IMR-90 (cell line): ENCODE results near the gene NAA38. TPM values are rescaled to one million over a fixed set of nuclear protein-coding genes. Genes with fewer than 3 reads are reported as not detected.

ENCODE experiments used
- ATAC-seq: fragments of 200-7000 bp; cut with Tn5 transposase; 2 replicates; pipeline ENCODE4 v1.9.1; 2020; ENCODE audit warnings: low read depth, mild to moderate bottlenecking, moderate library complexity
- BruUV-seq: library from RNA; stranded (reverse); fragments of 400-500 nt; replicated peaks from 2 replicates; lab custom pipeline; 2021; lab: Mats Ljungman, UMichigan
- CTCF ChIA-PET: fragments of 300-600 bp; formaldehyde crosslinking; extraction: SDS; loops from one replicate; lab custom pipeline; 2021; ENCODE audit warnings: antibody characterized with exemption; lab: Yijun Ruan, JAX
- POLR2A ChIA-PET: fragments of 300-600 bp; sonication (Branson Sonifier 250); formaldehyde crosslinking; loops from one replicate; lab custom pipeline; 2022; ENCODE audit warnings: antibody characterized with exemption; ENCODE audit not compliant: unreplicated experiment; lab: Charles Lee
- DNase-seq: peaks from one replicate; pipeline ENCODE4 v3.0.0; 2013
- H2AFZ ChIP-seq: replicated peaks from 2 replicates; pipeline ENCODE3; 2013; ENCODE audit warnings: low read length, mild to moderate bottlenecking; ENCODE audit not compliant: poor library complexity
- H2AK5ac ChIP-seq: 2 replicates; pipeline ENCODE4 v1.6.1; 2013; ENCODE audit warnings: low read depth, low read length, inconsistent platforms
- H2AK9ac ChIP-seq: replicated peaks from 2 replicates; pipeline ENCODE3; 2013; ENCODE audit warnings: mild to moderate bottlenecking, low read depth, low read length, moderate library complexity; ENCODE audit not compliant: poor library complexity
- H2BK120ac ChIP-seq: 2 replicates; pipeline ENCODE4 v1.6.1; 2013; ENCODE audit warnings: low read depth, low read length, inconsistent platforms
- H2BK15ac ChIP-seq: 3 replicates; pipeline ENCODE4 v1.6.1; 2013; ENCODE audit warnings: low read depth, low read length, inconsistent platforms
- H2BK20ac ChIP-seq: 2 replicates; pipeline ENCODE4 v1.6.1; 2013; ENCODE audit warnings: low read depth, mild to moderate bottlenecking, inconsistent platforms, low read length, moderate library complexity
- H2BK5ac ChIP-seq: 2 replicates; pipeline ENCODE4 v1.6.1; 2013; ENCODE audit warnings: mild to moderate bottlenecking, low read depth, low read length, inconsistent platforms; ENCODE audit not compliant: poor library complexity, severe bottlenecking
- H3K14ac ChIP-seq: replicated peaks from 2 replicates; pipeline ENCODE4 v1.6.1; 2013; ENCODE audit warnings: low read depth, low read length, inconsistent platforms
- H3K18ac ChIP-seq: 2 replicates; pipeline ENCODE4 v1.6.1; 2013; ENCODE audit warnings: low read depth, low read length, control low read depth
- H3K23ac ChIP-seq: 2 replicates; pipeline ENCODE4 v1.6.1; 2013; ENCODE audit warnings: low read depth, low read length, inconsistent platforms
- H3K27ac ChIP-seq: 2 replicates; pipeline ENCODE4 v1.5.1; 2013; ENCODE audit warnings: mild to moderate bottlenecking, control low read depth, low read length; ENCODE audit not compliant: insufficient read depth
- H3K27me3 ChIP-seq: 2 replicates; pipeline ENCODE4 v1.6.1; 2013; ENCODE audit warnings: low read length; ENCODE audit not compliant: control insufficient read depth, insufficient read depth
- H3K36me3 ChIP-seq: 2 replicates; pipeline ENCODE4 v1.6.1; 2013; ENCODE audit warnings: low read length, mixed read lengths; ENCODE audit not compliant: control insufficient read depth, insufficient read depth
- H3K4ac ChIP-seq: 2 replicates; pipeline ENCODE4 v1.6.1; 2013; ENCODE audit warnings: low read depth, low read length, inconsistent platforms
- H3K4me1 ChIP-seq: 2 replicates; pipeline ENCODE4 v1.6.1; 2013; ENCODE audit warnings: low read length, mixed read lengths; ENCODE audit not compliant: control insufficient read depth, insufficient read depth
- H3K4me2 ChIP-seq: 2 replicates; pipeline ENCODE4 v1.6.1; 2013; ENCODE audit warnings: low read depth, mild to moderate bottlenecking, control low read depth, low read length, moderate library complexity
- H3K4me3 ChIP-seq: 2 replicates; pipeline ENCODE4 v1.5.1; 2013; ENCODE audit warnings: low read depth, mild to moderate bottlenecking, control low read depth, low read length, moderate library complexity; ENCODE audit not compliant: insufficient read depth
- H3K56ac ChIP-seq: 2 replicates; pipeline ENCODE4 v1.6.1; 2013; ENCODE audit warnings: low read length, inconsistent platforms; ENCODE audit not compliant: insufficient read depth; ENCODE audit errors: extremely low read depth
- H3K79me1 ChIP-seq, 2 experiments: 2 replicates each; pipeline ENCODE4 v1.6.1; 2013; ENCODE audit warnings: low read length in 2 of 2, inconsistent platforms in 1 of 2, low read depth in 1 of 2
- H3K9ac ChIP-seq: 2 replicates; pipeline ENCODE4 v1.6.1; 2013; ENCODE audit warnings: low read depth, low read length, control low read depth
- H3K9me1 ChIP-seq: 2 replicates; pipeline ENCODE4 v1.6.1; 2013; ENCODE audit warnings: low read length, inconsistent platforms; ENCODE audit not compliant: insufficient read depth
- H3K9me3 ChIP-seq: 2 replicates; pipeline ENCODE4 v1.6.1; 2013; ENCODE audit warnings: low read length; ENCODE audit not compliant: control insufficient read depth, insufficient read depth
- H4K20me1 ChIP-seq: 2 replicates; pipeline ENCODE4 v1.6.1; 2013; ENCODE audit warnings: low read length, inconsistent platforms; ENCODE audit not compliant: insufficient read depth
- H4K5ac ChIP-seq: 2 replicates; pipeline ENCODE4 v1.6.1; 2013; ENCODE audit warnings: mild to moderate bottlenecking, low read depth, low read length, control low read depth
- H4K8ac ChIP-seq, 2 experiments: 2 replicates each; pipeline ENCODE4 v1.6.1; 2013; ENCODE audit warnings: low read depth in 2 of 2, low read length in 2 of 2, control low read depth in 1 of 2, inconsistent platforms in 1 of 2
- H4K91ac ChIP-seq: 2 replicates; pipeline ENCODE4 v1.6.1; 2013; ENCODE audit warnings: low read depth, low read length, inconsistent platforms; ENCODE audit not compliant: insufficient read depth
- CEBPB ChIP-seq: IDR thresholded peaks from 2 replicates; pipeline ENCODE4 v1.6.1; 2012; ENCODE audit warnings: low read depth, low read length, improper control_type of control experiment
- CHD1 ChIP-seq: IDR thresholded peaks from 2 replicates; pipeline ENCODE4 v1.6.1; 2012; ENCODE audit warnings: low read depth, low read length, improper control_type of control experiment
- CTCF ChIP-seq: conservative IDR thresholded peaks from 2 replicates; pipeline ENCODE4 v1.5.1; 2012; ENCODE audit warnings: mild to moderate bottlenecking, low read depth, low read length, improper control_type of control experiment
- ELK1 ChIP-seq: fragments of 150-350 bp; IDR thresholded peaks from 2 replicates; pipeline ENCODE4 v1.6.1; 2016; ENCODE audit warnings: low read depth, mild to moderate bottlenecking, low read length, moderate library complexity, borderline replicate concordance
- FOS ChIP-seq: fragments of 150-350 bp; IDR thresholded peaks from 2 replicates; pipeline ENCODE4 v1.6.1; 2016; ENCODE audit warnings: low read depth, low read length
- MAZ ChIP-seq: IDR thresholded peaks from 2 replicates; pipeline ENCODE4 v1.6.1; 2012; ENCODE audit warnings: low read depth, mild to moderate bottlenecking, low read length, improper control_type of control experiment, moderate library complexity, borderline replicate concordance
- NFE2L2 ChIP-seq: fragments of 150-350 bp; IDR thresholded peaks from 2 replicates; pipeline ENCODE4 v1.6.1; 2016; ENCODE audit warnings: low read depth, mild to moderate bottlenecking, low read length
- RAD21 ChIP-seq: IDR thresholded peaks from 2 replicates; pipeline ENCODE4 v1.6.1; 2012; ENCODE audit warnings: low read length, improper control_type of control experiment
- RFX5 ChIP-seq: IDR thresholded peaks from 2 replicates; pipeline ENCODE4 v1.8.0; 2012; ENCODE audit warnings: low read depth, mild to moderate bottlenecking, low read length, moderate library complexity
- WGBS, 2 experiments: methylation state at CpG; one replicate each; pipeline versions ENCODE4 v1.1.5 to v1.1.7; 2013; ENCODE audit warnings: missing lambda C conversion rate in 2 of 2; ENCODE audit not compliant: insufficient read length in 1 of 2; ENCODE audit errors: extremely low coverage in 2 of 2; 5-methylcytosine and 5-hydroxymethylcytosine counted together
- dilution Hi-C: fragments of 300-500 bp; cut with HindIII; formaldehyde crosslinking; loops from one replicate; pipeline ENCODE4 v1.14.3; 2018; ENCODE audit warnings: low sequenced_read_pairs; ENCODE audit not compliant: unreplicated experiment
- in situ Hi-C: fragments of 300-500 bp; cut with MboI; formaldehyde crosslinking; loops from 3 replicates; pipeline ENCODE4 v1.14.3; 2019; ENCODE audit warnings: low sequenced_read_pairs, inconsistent platforms, mixed read lengths
- intact Hi-C: fragments of 100-400 bp; cut with micrococcal nuclease; formaldehyde crosslinking; loops from 2 replicates; pipeline ENCODE4 v1.10.0; 2022
- polyA plus RNA-seq, 3 experiments: library from polyadenylated mRNA; depleted of rRNA; stranded (reverse); fragments of >200 nt; gene quantifications; 2 replicates each; pipeline ENCODE4 v1.2.3, GENCODE V29; 2012; ENCODE audit warnings: low replicate concordance in 1 of 3
- total RNA-seq: library from RNA; depleted of rRNA; stranded (reverse); fragments of >200 nt; gene quantifications from 2 replicates; pipeline ENCODE4 v1.2.3, GENCODE V29; 2012
- TF ChIP-seq, protein P1 (sequence below): fragments of 150-350 bp; IDR thresholded peaks from 2 replicates; pipeline ENCODE4 v1.6.1; 2017; ENCODE audit warnings: mild to moderate bottlenecking, antibody characterized with exemption, low read length, low read depth

The NAA38 gene
- total and polyA plus RNA-seq, 2 of the 4 experiments (the other 2 are of a cell fraction) = 40.7 to 76.8 TPM

GRCh38 chr17:7833011-7833794, 24.2 kb downstream of the NAA38 start (continued):
- no peak for TF ChIP-seq ELK1

- H4K5ac ChIP-seq = no peak overlapping the region
- H3K4me3 ChIP-seq = no peak overlapping the region
- H3K4me1 ChIP-seq = peaks cover 3% of the 10 kb centered on the region
- ChIA-PET CTCF (interaction anchor here (1.6 kb wide), 1 partner anchor 25 kb away, joined by 3 read pairs; the partner anchor contains the start of gene NAA38), POLR2A (interaction anchor here (0.6 kb wide), 1 partner anchor 70 kb away, joined by 3 read pairs; no protein-coding TSS in a partner anchor)
- no peak overlapping the region for H3K23ac ChIP-seq
- no peak overlapping the region for H3K27ac ChIP-seq
- dilution Hi-C loops (no loop called here), intact Hi-C loops (no loop called here), in situ Hi-C loops (no loop called here)
- peaks cover 0 to 15% of the 10 kb centered on the region in 2 experiments; a peak in 2 of 4 replicates for H3K79me1 ChIP-seq
- no peaks in the 10 kb centered on the region for H3K36me3 ChIP-seq
- no peak overlapping the region for H2BK20ac ChIP-seq
- no peak overlapping the region for H4K91ac ChIP-seq
- no peak overlapping the region for H3K4ac ChIP-seq
- H3K18ac ChIP-seq = no peak overlapping the region
- 0 out of 2 replicates have a peak, but pooled peaks cover 4% of the 10 kb centered on the region for H4K20me1 ChIP-seq
- no peaks in the 10 kb centered on the region for H3K9me1 ChIP-seq
- H2BK120ac ChIP-seq = no peak overlapping the region
- H2AK9ac ChIP-seq = no peak overlapping the region
- H3K9ac ChIP-seq = no peak overlapping the region
- no peaks in the 10 kb centered on the region for H3K9me3 ChIP-seq
- H4K8ac ChIP-seq = no peak overlapping the region
- H3K27me3 ChIP-seq = peaks cover 6% of the 10 kb centered on the region
- no CpG with 5 or more reads among the region's 10 CpGs for whole genome bisulfite sequencing, 2 experiments
- no peak overlapping the region for H3K56ac ChIP-seq
- no peak overlapping the region for H2BK15ac ChIP-seq
- H3K14ac ChIP-seq = no peak overlapping the region
- no peak overlapping the region for H2BK5ac ChIP-seq
- no peak for DNase-seq
- H2AFZ ChIP-seq = peak overlapping the region; percentile 2
- ATAC-seq = no peak
- H3K4me2 ChIP-seq = no peak overlapping the region
- BruUV-seq = no TSS peak
- H2AK5ac ChIP-seq = no peak overlapping the region
- no peak for TF ChIP-seq MAZ
- no peak for TF ChIP-seq ELK1
- TF ChIP-seq RAD21 = no peak
- TF ChIP-seq NFE2L2 = no peak
- TF ChIP-seq, protein P1, sequence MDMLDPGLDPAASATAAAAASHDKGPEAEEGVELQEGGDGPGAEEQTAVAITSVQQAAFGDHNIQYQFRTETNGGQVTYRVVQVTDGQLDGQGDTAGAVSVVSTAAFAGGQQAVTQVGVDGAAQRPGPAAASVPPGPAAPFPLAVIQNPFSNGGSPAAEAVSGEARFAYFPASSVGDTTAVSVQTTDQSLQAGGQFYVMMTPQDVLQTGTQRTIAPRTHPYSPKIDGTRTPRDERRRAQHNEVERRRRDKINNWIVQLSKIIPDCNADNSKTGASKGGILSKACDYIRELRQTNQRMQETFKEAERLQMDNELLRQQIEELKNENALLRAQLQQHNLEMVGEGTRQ = no peak
- TF ChIP-seq RFX5 = no peak
- TF ChIP-seq CTCF = no peak
- no peak for TF ChIP-seq FOS
- TF ChIP-seq CEBPB = no peak
- no peak for TF ChIP-seq CHD1
Measured at GRCh38 chr17:7832431-7832830, 24.9 kb downstream of the NAA38 start.
